HTERT RPE-1 (cell line): Measurements from ENCODE around the gene NIBAN1.
"Not testable (repeated sequence)": the region's sequence is repeated elsewhere in the genome, so short reads cannot be mapped to it uniquely, and the experiment has no call there.

Experiments used
- in situ Hi-C: fragments of 300-500 bp; cut with MboI; formaldehyde crosslinking; loops from 4 replicates; pipeline ENCODE4 v1.14.3; 2020; ENCODE audit warnings: low sequenced_read_pairs

Gene NIBAN1, protein sequence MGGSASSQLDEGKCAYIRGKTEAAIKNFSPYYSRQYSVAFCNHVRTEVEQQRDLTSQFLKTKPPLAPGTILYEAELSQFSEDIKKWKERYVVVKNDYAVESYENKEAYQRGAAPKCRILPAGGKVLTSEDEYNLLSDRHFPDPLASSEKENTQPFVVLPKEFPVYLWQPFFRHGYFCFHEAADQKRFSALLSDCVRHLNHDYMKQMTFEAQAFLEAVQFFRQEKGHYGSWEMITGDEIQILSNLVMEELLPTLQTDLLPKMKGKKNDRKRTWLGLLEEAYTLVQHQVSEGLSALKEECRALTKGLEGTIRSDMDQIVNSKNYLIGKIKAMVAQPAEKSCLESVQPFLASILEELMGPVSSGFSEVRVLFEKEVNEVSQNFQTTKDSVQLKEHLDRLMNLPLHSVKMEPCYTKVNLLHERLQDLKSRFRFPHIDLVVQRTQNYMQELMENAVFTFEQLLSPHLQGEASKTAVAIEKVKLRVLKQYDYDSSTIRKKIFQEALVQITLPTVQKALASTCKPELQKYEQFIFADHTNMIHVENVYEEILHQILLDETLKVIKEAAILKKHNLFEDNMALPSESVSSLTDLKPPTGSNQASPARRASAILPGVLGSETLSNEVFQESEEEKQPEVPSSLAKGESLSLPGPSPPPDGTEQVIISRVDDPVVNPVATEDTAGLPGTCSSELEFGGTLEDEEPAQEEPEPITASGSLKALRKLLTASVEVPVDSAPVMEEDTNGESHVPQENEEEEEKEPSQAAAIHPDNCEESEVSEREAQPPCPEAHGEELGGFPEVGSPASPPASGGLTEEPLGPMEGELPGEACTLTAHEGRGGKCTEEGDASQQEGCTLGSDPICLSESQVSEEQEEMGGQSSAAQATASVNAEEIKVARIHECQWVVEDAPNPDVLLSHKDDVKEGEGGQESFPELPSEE

GRCh38 chr1:184974056-184974836, at the start of gene NIBAN1:
NIBAN1 (minus strand) TSS chr1:184974508; CDS start chr1:184974356, 152 bp downstream.
- in situ Hi-C loops, result no loop called here

- in situ Hi-C loops, result no loop called here
These were observed 43.7 kb upstream of the NIBAN1 start for GRCh38 chr1:185017966-185018365.

DNA sequence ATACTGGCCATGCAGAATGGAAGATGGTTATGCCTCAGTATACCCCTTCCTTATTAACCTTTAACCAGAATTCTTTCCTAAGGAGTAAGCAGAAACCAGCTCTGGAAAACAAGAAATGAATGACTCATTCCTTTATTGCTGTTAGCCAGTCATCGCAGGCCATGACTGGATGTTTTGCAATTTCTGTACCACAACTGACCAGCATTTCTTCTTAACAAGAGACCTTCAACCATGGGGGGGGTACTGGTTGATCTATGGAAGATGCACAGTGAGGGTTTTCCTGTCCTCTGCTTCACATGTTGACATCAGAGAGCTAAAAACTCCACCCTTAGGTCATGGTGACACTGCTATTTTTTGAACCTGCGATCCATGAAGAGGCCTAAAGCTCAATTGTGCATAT, 43.0 kb upstream of the NIBAN1 start:
- in situ Hi-C loops, result no loop called here

GRCh38 chr1:185016880-185017279, 42.6 kb upstream of the NIBAN1 start:
- in situ Hi-C loops, result no loop called here

DNA sequence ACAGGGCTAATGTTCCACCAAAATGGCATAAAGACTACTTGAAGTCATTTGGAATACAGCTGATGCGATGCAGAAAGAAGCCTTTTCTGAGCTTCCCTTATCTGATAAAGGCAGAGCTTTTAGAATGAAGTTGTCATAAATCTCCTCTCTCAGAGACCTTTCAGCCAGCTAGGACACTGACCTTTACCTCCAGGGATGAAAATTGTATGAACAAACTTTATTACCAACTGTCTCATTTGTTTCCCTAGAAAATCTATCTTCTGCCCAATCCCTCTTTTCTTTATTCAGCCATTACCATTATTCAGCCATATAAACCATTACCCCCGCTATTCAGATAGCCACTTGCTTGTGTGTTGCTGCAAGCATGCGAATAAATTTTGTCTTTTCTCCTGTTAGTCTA, 41.3 kb upstream of the NIBAN1 start:
- in situ Hi-C loops, result no loop called here

GRCh38 chr1:185014941-185015340, 40.6 kb upstream of the NIBAN1 start:
- in situ Hi-C loops, result no loop called here

DNA sequence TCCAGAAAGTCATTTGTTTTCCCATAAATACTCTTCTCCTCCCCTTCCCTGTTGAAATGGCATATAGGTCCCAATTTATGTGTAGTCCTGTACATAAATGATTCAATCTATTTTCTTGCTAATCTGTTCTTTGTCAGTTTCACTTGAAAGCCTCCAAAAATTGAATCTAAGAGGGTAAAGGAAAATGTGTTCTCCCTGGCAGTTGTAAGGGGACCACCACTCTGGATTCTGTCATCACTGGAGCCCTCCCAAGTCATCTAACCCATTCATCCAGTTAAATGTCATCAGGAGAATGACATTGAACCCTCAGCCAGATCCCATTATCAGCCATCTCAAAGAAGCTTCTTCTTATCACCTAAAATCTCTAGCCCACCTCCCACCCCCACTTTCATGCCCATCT, 36.1 kb upstream of the NIBAN1 start:
- in situ Hi-C loops, result no loop called here

- in situ Hi-C loops, result no loop called here
These were observed 34.5 kb upstream of the NIBAN1 start for GRCh38 chr1:185008838-185009237.

DNA sequence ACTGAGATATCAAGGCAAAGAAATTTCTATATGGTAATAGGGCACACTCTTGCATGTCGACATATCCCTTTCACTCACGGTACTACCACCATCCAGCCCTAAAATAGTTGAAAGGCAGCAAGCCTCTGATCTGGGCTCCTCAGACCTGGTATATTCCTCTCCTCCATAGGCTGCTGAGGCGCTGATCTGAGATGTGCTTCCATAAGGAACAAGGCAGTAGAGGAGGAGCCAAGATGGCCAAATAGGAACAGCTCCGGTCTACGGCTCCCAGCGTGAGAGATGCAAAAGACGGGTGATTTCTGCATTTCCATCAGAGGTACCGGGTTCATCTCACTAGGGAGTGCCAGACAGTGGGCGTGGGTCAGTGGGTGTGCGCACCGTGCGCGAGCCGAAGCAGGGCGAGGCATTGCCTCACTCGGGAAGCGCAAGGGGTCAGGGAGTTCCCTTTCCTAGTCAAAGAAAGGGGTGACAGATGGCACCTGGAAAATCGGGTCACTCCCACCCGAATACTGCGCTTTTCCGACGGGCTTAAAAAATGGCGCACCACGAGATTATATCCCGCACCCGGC, 27.1 kb upstream of the NIBAN1 start:
- in situ Hi-C loops, result not testable (repeated sequence)

DNA sequence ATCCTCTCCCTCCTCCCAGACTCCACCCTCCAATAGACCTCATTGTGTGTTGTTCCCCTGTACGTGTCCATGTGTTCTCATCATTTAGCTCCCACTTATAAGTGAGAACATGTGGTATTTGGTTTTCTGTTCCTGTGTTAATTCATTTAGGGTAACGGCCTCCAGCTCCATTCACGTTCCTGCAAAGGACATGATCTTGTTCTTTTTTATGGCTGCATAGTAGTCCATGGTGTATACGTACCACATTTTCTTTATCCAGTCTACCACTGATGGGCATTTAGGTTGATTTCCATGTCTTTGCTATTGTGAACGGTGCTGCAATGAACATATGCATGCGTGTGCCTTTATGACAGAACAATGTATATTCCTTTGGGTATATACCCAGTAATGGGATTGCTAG, 25.7 kb upstream of the NIBAN1 start:
- in situ Hi-C loops, result loop anchor here (25.0 kb wide), 1 partner anchor 188 kb away; no protein-coding TSS in a partner anchor

GRCh38 chr1:184994301-184994700, 20.0 kb upstream of the NIBAN1 start:
- in situ Hi-C loops, result loop anchor here (25.0 kb wide), 1 partner anchor 182 kb away; no protein-coding TSS in a partner anchor

DNA sequence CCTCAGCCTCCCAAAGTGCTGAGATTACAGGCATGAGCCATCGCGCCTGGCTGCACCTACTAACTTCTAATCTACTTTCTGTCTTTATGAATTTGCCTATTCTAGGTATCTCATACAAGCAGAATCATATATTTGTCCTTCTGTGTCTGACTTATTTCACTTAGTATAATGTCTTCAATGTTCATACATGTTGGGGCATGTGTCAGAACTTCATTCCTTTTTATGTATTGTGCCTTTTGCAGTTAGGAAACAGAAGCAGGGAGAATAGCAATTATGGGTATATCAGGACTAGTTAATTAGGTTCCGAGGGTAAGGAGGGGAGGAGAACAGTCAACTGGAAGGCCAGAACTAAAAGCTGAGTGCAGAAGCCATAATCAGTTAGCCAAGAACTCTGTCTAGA, 18.0 kb upstream of the NIBAN1 start:
- in situ Hi-C loops, result loop anchor here (25.0 kb wide), 1 partner anchor 180 kb away; no protein-coding TSS in a partner anchor

DNA sequence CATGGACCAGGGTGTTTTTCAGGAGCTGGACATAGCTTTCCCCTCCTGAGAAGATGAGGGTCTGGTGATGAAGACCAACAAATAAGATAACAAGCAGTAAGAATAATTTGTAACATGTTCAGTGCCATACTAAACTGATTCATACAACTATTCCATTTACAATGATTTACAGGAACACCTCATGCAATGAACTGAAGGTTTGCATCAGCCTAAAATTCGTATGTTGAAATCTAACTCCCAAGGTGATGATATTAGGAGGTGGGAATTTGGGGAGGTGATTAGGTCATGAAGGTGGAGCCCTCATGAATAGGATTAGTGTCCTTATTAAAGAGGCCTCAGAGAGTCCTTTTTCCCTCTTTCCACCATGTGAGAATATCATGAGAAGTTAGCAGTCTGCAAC, 15.9 kb upstream of the NIBAN1 start:
- in situ Hi-C loops, result loop anchor here (25.0 kb wide), 1 partner anchor 178 kb away; no protein-coding TSS in a partner anchor

GRCh38 chr1:184988506-184988905, 14.2 kb upstream of the NIBAN1 start:
- in situ Hi-C loops, result loop anchor here (25.0 kb wide), 1 partner anchor 176 kb away; no protein-coding TSS in a partner anchor

- in situ Hi-C loops, result loop anchor here (25.0 kb wide), 1 partner anchor 175 kb away; no protein-coding TSS in a partner anchor
These were observed 13.4 kb upstream of the NIBAN1 start for GRCh38 chr1:184987696-184988095.

DNA sequence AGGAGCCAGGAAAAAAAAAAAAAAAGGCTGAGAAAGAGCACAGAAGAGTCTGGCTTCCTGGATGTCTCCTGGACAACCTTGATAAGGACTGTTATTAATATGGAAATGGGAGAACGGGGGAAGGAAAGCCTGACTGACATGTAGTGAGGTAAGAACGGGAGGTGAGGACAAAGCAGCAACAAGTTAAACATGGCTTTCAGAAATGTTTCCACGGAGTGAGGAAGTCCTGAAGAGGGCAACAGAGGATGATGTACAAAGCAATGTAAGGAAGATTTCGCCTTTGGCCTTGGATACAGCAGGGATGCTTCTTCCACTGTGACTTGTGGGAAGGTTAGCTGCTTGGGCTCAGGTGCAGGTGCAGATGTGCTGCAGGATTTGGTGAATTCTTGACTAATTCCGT, 11.9 kb upstream of the NIBAN1 start:
- in situ Hi-C loops, result loop anchor here (25.0 kb wide), 1 partner anchor 174 kb away; no protein-coding TSS in a partner anchor

DNA sequence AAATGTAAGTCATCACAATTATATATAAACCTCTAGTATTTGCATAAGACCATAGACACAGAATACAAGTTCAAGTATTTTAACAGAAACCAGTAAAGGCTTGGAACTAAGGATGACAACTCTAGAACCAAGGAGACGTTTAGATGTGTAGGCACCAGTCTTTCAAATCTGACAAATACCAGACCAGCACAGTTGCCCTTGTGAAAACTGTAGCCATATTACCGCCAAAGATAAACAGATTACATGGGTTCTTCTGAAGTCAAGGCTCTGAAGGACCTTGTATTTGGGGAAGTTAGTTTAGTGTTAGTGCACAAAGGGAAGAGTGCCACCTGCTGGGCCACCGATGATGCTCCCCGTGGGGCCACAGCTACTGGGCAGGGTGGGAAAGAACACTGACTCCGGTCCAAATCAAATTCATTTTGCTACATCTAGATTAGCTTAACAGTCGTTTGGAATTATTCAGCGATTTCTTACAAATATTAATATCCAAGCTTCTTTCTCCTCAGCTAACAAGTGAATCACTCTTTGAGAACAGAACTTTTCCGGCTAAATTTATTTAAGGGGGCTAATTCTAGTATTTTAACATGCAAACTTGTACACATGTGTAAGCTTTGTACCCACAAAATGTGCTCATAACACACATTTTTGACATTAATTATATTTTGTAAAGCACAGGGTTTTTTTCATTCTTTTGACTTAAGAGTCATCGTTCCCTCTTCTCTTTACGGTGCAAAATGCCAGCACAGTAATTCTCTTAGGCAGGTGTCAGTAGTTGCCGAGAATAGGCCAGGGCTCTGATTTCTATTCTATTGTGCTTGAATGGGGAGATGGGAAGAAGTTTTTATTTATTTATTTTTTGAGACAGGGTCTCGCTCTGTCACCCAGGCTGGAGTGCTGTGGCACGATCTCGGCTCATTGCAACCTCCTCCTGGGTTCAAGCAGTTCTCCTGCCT, 8.0 kb upstream of the NIBAN1 start:
- in situ Hi-C loops, result loop anchor here (25.0 kb wide), 1 partner anchor 170 kb away; no protein-coding TSS in a partner anchor

GRCh38 chr1:184980726-184981125, 6.4 kb upstream of the NIBAN1 start:
- in situ Hi-C loops, result loop anchor here (25.0 kb wide), 1 partner anchor 168 kb away; no protein-coding TSS in a partner anchor
